ENCODE data around the gene PNLIPRP1. TPM values are rescaled to one million over a fixed set of nuclear protein-coding genes. Genes with fewer than 3 reads are reported as not detected.

PNLIPRP1 gene
- total and polyA plus RNA-seq, 5 donors = 0.07 to 0.45 TPM; not detected in 3

DNA sequence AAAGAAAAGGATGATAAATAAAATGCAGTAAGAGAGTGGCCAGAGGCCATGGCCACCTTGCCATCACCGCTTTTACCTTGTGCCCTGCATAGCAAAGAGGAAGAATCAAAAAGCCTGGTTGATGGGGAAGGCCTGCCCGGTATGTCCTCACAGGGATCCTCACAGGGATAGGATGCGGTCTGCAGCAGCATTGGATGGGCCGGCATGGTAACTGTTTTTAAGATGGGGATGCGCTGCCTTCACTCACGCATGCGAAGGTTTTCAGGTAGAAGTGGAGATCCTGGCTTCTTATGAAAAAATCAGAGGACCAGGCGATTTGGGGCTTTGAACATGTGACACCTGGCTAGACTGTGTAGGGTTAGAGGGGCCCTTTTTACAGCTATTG lies 42.4 kb downstream of the PNLIPRP1 start:
- ATAC-seq = no peak

GRCh38 chr10:116634126-116634975 lies 43.6 kb downstream of the PNLIPRP1 start:
- Histone ChIP-seq H3K27ac (ENCODE audit: low read length) (no peak overlapping the region), H3K4me1 (ENCODE audit: control insufficient read depth, insufficient read depth, low read length) (no peaks in the 10 kb centered on the region), H3K4me3 (ENCODE audit: low read length) (no peak overlapping the region), H3K9me3 (ENCODE audit: control insufficient read depth, low read length) (no peaks in the 10 kb centered on the region), H3K27me3 (ENCODE audit: control insufficient read depth, insufficient read depth) (no peaks in the 10 kb centered on the region)
- no peak for ATAC-seq
- no peak for DNase-seq
- 81% methylated on average over 11 of the region's 11 CpGs for WGBS
- intact Hi-C loops (cut with DNase I) = no loop called here

More for the DNA sequence above, 42.4 kb downstream of the PNLIPRP1 start:
- no peaks in the 10 kb centered on the region for H3K27me3 ChIP-seq (ENCODE audit: control insufficient read depth, insufficient read depth)
- no peaks in the 10 kb centered on the region for H3K9me3 ChIP-seq (ENCODE audit: control insufficient read depth, low read length)
- intact Hi-C loops (cut with DNase I) = no loop called here
- no peak for DNase-seq
- H3K27ac ChIP-seq (ENCODE audit: low read length) = no peak overlapping the region
- 94% methylated on average over 8 of the region's 8 CpGs for WGBS
- H3K4me3 ChIP-seq (ENCODE audit: low read length) = no peak overlapping the region
- no peaks in the 10 kb centered on the region for H3K4me1 ChIP-seq (ENCODE audit: control insufficient read depth, insufficient read depth, low read length)

DNA sequence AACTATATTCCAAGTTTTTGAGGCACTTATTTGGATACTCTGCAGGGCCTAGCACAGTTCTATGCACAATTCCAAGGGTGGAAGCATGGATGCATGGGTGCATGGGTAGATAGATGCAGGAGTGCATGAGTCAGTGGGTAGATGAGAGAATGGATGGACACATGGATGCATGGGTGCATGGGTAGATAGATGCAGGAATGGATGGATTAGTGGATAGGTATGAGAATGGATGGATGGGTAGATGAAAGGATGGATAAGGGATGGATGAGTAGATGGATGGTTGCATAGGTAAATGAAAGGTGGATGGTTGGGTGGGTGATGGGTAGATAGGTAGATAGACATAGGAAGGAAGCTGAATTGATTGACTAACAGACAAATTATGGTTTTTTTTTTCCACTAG lies 45.6 kb downstream of the PNLIPRP1 start:
- H3K4me3 ChIP-seq (ENCODE audit: low read length) = no peak overlapping the region
- H3K4me1 ChIP-seq (ENCODE audit: control insufficient read depth, insufficient read depth, low read length) = no peaks in the 10 kb centered on the region
- intact Hi-C loops (cut with DNase I) = no loop called here
- DNase-seq = no peak
- H3K9me3 ChIP-seq (ENCODE audit: control insufficient read depth, low read length) = no peaks in the 10 kb centered on the region
- H3K27ac ChIP-seq (ENCODE audit: low read length) = no peak overlapping the region
- ATAC-seq = no peak
- no peaks in the 10 kb centered on the region for H3K27me3 ChIP-seq (ENCODE audit: control insufficient read depth, insufficient read depth)

- Histone ChIP-seq H3K4me1 (ENCODE audit: control insufficient read depth, insufficient read depth, low read length) (no peaks in the 10 kb centered on the region), H3K4me3 (ENCODE audit: low read length) (no peak overlapping the region), H3K27ac (ENCODE audit: low read length) (no peak overlapping the region), H3K27me3 (ENCODE audit: control insufficient read depth, insufficient read depth) (no peaks in the 10 kb centered on the region), H3K9me3 (ENCODE audit: control insufficient read depth, low read length) (no peaks in the 10 kb centered on the region)
- ATAC-seq = no peak
- intact Hi-C loops (cut with DNase I) = no loop called here
- DNase-seq = no peak
- 31% methylated on average over 2 of the region's 2 CpGs for whole genome bisulfite sequencing
These were observed 46.2 kb downstream of the PNLIPRP1 start for GRCh38 chr10:116636976-116637375.

DNA sequence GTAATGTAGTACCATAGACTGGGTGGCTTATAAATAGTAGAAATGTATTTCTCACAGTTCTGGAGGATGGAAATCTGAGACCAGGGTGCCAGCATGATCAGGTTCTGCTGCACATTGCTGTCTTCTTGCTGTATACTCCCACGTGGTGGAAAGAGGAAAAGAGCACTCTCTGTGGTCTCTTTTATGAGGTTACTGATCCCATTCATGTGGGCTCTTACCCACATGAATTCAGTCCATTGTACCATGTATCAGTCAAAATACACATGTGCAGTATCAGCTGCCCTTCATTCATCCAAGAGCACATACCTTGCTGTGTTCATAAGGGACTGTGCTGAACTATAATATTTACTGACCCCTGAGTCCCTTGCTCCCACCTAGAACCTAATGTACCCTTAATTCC lies 47.1 kb downstream of the PNLIPRP1 start:
- intact Hi-C loops (cut with DNase I) = no loop called here
- Histone ChIP-seq H3K27ac (ENCODE audit: low read length) (no peak overlapping the region), H3K4me3 (ENCODE audit: low read length) (no peak overlapping the region), H3K4me1 (ENCODE audit: control insufficient read depth, insufficient read depth, low read length) (no peaks in the 10 kb centered on the region), H3K9me3 (ENCODE audit: control insufficient read depth, low read length) (no peaks in the 10 kb centered on the region), H3K27me3 (ENCODE audit: control insufficient read depth, insufficient read depth) (no peaks in the 10 kb centered on the region)
- ATAC-seq (no peak), DNase-seq (no peak)
- WGBS = 18% methylated on average over 1 of the region's 1 CpG

DNA sequence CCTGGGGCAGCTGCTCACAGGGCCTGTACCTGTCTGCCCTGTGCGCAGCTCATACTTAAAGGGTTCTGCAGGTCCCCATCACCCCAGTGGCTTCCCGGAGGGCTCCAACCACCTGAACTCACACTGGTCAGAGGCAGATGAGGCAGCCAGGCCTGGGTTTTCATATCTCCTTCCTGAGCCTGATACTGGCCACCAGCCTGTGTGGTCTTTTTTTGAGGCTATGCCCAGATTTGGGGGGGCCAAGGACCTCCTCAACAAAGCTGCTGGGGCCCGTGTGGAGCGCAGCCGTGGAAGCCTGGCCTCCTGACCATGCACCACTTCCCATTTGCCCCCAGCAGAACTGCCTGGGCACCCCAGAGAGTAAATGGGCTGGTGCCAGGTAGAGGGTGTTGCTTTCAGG lies 55.7 kb downstream of the PNLIPRP1 start:
- no peak for DNase-seq
- Histone ChIP-seq H3K4me3 (ENCODE audit: low read length) (no peak overlapping the region), H3K27me3 (ENCODE audit: control insufficient read depth, insufficient read depth) (no peaks in the 10 kb centered on the region), H3K9me3 (ENCODE audit: control insufficient read depth, low read length) (no peaks in the 10 kb centered on the region), H3K4me1 (ENCODE audit: control insufficient read depth, insufficient read depth, low read length) (no peaks in the 10 kb centered on the region), H3K27ac (ENCODE audit: low read length) (no peak overlapping the region)
- WGBS = 92% methylated on average over 5 of the region's 5 CpGs
- ATAC-seq = no peak
- intact Hi-C loops (cut with DNase I) = no loop called here

GRCh38 chr10:116648903-116649302 lies 58.1 kb downstream of the PNLIPRP1 start:
- WGBS = 83% methylated on average over 8 of the region's 8 CpGs
- Histone ChIP-seq H3K4me3 (ENCODE audit: low read length) (no peak overlapping the region), H3K27me3 (ENCODE audit: control insufficient read depth, insufficient read depth) (no peaks in the 10 kb centered on the region), H3K4me1 (ENCODE audit: control insufficient read depth, insufficient read depth, low read length) (no peaks in the 10 kb centered on the region), H3K9me3 (ENCODE audit: control insufficient read depth, low read length) (no peaks in the 10 kb centered on the region), H3K27ac (ENCODE audit: low read length) (no peak overlapping the region)
- no peak for ATAC-seq
- no peak for DNase-seq
- intact Hi-C loops (cut with DNase I) = no loop called here

- no peak for ATAC-seq
- no peak for DNase-seq
- Histone ChIP-seq H3K4me1 (ENCODE audit: control insufficient read depth, insufficient read depth, low read length) (no peaks in the 10 kb centered on the region), H3K27me3 (ENCODE audit: control insufficient read depth, insufficient read depth) (no peaks in the 10 kb centered on the region), H3K27ac (ENCODE audit: low read length) (no peak overlapping the region), H3K9me3 (ENCODE audit: control insufficient read depth, low read length) (no peaks in the 10 kb centered on the region), H3K4me3 (ENCODE audit: low read length) (no peak overlapping the region)
- 89% methylated on average over 1 of the region's 1 CpG for WGBS
- intact Hi-C loops (cut with DNase I) = no loop called here
These were observed 63.1 kb downstream of the PNLIPRP1 start for GRCh38 chr10:116653885-116654284.

- ATAC-seq (no peak), DNase-seq (no peak)
- Histone ChIP-seq H3K27ac (ENCODE audit: low read length) (no peak overlapping the region), H3K27me3 (ENCODE audit: control insufficient read depth, insufficient read depth) (no peaks in the 10 kb centered on the region), H3K4me1 (ENCODE audit: control insufficient read depth, insufficient read depth, low read length) (no peaks in the 10 kb centered on the region), H3K4me3 (ENCODE audit: low read length) (no peak overlapping the region), H3K9me3 (ENCODE audit: control insufficient read depth, low read length) (no peaks in the 10 kb centered on the region)
- 52% methylated on average over 4 of the region's 4 CpGs for WGBS
- intact Hi-C loops (cut with DNase I) = no loop called here
These were observed 64.1 kb downstream of the PNLIPRP1 start for GRCh38 chr10:116654816-116655215.

GRCh38 chr10:116655568-116655967 lies 64.8 kb downstream of the PNLIPRP1 start:
- ATAC-seq = no peak

GRCh38 chr10:116656044-116656443 lies 65.3 kb downstream of the PNLIPRP1 start:
- no peak overlapping the region for H3K27ac ChIP-seq (ENCODE audit: low read length)
- DNase-seq (no peak), ATAC-seq (no peak)
- intact Hi-C loops (cut with DNase I) = no loop called here
- no peaks in the 10 kb centered on the region for H3K27me3 ChIP-seq (ENCODE audit: control insufficient read depth, insufficient read depth)
- 73% methylated on average over 4 of the region's 4 CpGs for whole genome bisulfite sequencing
- no peaks in the 10 kb centered on the region for H3K4me1 ChIP-seq (ENCODE audit: control insufficient read depth, insufficient read depth, low read length)
- H3K4me3 ChIP-seq (ENCODE audit: low read length) = no peak overlapping the region
- no peaks in the 10 kb centered on the region for H3K9me3 ChIP-seq (ENCODE audit: control insufficient read depth, low read length)

More at GRCh38 chr10:116655568-116655967, 64.8 kb downstream of the PNLIPRP1 start:
- Histone ChIP-seq H3K4me3 (ENCODE audit: low read length) (no peak overlapping the region), H3K9me3 (ENCODE audit: control insufficient read depth, low read length) (no peaks in the 10 kb centered on the region), H3K27ac (ENCODE audit: low read length) (no peak overlapping the region), H3K27me3 (ENCODE audit: control insufficient read depth, insufficient read depth) (no peaks in the 10 kb centered on the region), H3K4me1 (ENCODE audit: control insufficient read depth, insufficient read depth, low read length) (no peaks in the 10 kb centered on the region)
- WGBS = 79% methylated on average over 2 of the region's 2 CpGs
- no peak for DNase-seq
- intact Hi-C loops (cut with DNase I) = no loop called here

All from right cardiac atrium (tissue), 5 donors.